ENCODE measurements around the gene MAML3. TPM values are rescaled to one million over a fixed set of nuclear protein-coding genes. Genes with fewer than 3 reads are reported as not detected.
A peak's percentile ranks its signal among the peaks of the same experiment; 100 is the strongest.

The MAML3 gene
- total RNA-seq, 1 donor from 2014 or later, result 13.9 TPM

DNA sequence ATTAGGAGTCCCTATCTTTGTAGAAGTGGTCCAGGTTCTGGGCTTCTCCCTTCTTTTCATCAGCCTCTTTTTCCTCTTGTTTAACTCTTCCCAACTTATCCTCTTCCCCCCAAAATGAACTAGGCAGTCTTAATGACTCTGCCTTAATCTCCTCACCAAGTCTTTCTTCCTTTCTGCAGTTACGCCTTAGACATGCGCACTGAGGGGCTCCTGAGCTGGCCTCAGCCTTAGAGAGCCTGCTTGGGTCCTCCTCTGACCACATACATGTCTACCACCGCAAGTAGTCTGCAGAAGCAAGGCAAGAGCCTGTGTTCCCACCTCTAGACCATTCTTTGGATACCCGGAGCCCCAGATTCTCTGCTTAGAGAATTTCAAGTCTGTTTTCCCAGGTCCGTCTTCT lies 288.4 kb downstream of the MAML3 start:
- DNase-seq (ENCODE audit: low spot score), result no peak

- no peak for DNase-seq (ENCODE audit: low spot score)
Observed at GRCh38 chr4:139863531-139863930, 290.5 kb downstream of the MAML3 start.

DNA sequence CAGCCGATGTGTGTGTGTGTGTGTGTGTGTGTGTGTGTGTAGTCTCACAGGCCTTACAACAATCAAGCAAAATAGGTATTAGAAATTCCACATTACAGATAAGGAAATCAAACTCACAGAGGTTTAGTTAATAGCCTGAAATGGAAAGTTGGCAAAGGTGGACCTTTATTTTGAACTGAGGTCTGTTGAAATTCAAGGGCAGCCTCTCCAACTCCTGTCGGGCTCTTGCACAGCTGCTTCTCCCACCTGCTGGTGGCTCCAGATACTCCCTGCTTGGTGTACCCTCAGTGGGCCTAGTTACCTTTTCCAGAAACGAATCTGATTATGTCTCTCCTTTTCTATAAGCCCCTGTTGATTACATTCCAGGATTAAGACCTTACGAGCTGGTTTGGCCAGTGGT lies 292.5 kb downstream of the MAML3 start:
- no peak for DNase-seq (ENCODE audit: low spot score)

- no peak for DNase-seq (ENCODE audit: low spot score)
Observed at GRCh38 chr4:139860435-139861024, 293.5 kb downstream of the MAML3 start.

- no peak for DNase-seq (ENCODE audit: low spot score)
Observed at GRCh38 chr4:139859876-139860275, 294.1 kb downstream of the MAML3 start.

DNA sequence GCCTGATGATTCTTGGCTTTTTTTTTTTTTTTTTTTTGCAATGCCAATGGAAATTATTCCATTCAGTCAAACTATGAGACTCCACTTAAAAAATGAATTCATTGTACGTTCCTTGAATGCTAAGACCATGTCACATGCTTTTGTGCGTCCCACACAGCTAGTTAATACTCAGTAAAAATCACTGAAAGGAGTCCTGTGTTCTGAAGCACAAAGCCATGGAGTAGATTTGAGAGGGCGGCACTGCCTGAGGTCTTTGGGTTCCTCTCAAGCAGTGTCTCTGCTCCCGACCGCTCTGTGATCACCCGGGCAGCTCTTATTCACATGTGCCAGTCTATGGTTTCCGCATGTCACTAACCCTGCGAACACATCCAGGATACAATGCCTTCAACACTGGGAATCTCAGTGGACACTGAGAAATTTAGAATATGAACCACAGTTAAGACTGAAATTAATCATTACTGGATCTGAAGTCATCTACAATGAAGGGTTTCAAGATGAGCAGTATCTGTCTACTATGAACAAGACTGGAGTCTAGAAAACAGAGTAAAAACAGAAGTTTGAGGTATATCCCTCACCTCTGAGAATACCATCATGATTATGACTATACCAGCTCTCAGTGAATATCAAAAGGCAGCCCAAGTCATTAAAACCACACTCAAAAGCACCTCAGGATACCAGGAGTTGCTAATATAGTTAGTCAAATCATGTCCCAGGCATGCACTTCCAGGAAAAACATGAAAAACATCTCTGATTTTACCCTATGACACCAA lies 295.4 kb downstream of the MAML3 start:
- DNase-seq (ENCODE audit: low spot score), result no peak

DNA sequence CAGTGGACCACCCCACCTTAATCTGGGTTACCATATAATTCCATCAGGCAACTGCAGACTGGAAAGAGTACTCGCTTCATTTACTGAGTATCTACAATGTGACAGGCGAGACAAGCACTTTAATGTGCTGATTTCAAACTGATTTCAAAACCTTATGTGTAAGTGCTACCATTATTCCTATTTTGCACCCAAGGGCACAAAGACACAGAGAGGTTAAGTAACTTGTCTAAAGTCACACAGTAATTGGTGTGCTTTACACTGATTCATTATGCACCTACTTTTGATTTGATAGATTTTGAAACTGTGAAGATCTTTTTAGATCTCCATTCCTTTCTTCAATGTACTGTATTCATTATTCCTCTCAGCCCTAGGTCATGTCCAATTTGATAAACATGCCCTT lies 296.0 kb downstream of the MAML3 start:
- no peak for DNase-seq (ENCODE audit: low spot score)

- peak; percentile 15 for DNase-seq (ENCODE audit: low spot score)
Observed at GRCh38 chr4:139857021-139857420, 297.0 kb downstream of the MAML3 start.

DNA sequence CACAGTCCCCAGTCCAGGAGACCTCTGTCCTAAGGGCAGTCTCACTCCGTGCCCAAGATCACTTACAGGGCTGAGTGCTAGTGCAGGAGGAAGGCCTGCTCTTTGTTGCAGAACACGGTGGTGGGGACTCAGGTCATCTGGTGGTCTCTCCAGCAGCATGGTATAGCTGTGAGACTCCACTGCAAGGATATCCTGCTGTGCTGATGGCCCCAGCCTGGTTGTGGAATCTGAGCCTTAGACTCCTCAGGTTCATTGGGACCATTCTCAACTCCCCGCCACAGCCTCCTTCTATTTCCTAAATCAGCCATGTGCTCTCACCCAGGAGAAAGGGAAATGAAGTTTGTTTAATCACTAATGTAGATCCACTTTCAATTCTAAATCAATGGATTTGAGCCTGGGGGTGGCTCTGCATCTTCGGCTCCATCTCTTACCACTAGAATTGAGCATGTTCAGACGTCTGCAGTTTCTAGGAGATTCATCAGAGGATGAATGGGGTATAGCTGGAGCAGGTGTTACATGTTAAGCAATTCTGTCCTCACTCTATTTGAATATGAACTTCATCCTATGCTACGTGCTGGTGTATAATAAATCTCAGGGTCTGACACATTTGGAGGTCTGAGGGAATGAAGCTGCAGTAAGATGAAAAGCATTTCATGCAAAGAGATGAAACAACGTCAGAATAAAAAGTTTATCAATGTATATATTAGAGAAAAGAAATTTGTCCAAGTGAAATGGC lies 299.1 kb downstream of the MAML3 start:
- no peak for DNase-seq (ENCODE audit: low spot score)

- no peak for DNase-seq (ENCODE audit: low spot score)
Observed at GRCh38 chr4:139853309-139853708, 300.7 kb downstream of the MAML3 start.

GRCh38 chr4:139852612-139853269 lies 301.2 kb downstream of the MAML3 start:
- DNase-seq (ENCODE audit: low spot score), result no peak

- DNase-seq (ENCODE audit: low spot score), result no peak
Observed at GRCh38 chr4:139851639-139852038, 302.3 kb downstream of the MAML3 start.

DNA sequence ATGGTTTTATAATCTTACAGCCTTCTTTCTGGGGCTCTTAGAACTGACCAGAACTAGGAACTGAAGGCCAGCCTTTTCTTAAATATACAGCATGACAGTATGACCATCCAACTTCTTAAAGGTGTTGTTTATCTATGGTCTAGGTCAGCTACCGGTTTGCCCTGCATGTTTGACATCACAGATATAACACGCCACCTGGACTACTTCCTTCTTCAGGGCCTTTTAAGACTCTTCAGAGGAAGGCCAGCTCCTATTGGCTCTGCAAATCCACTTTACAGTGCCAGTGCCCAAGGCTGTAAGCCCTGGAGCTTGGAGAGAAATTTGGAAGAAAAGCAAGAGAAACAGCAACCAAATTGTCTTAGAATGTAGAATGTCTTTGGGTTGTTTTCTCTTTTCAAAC lies 302.9 kb downstream of the MAML3 start:
- DNase-seq (ENCODE audit: low spot score), result no peak

- no peak for DNase-seq (ENCODE audit: low spot score)
Observed at GRCh38 chr4:139849219-139849618, 304.8 kb downstream of the MAML3 start.

DNA sequence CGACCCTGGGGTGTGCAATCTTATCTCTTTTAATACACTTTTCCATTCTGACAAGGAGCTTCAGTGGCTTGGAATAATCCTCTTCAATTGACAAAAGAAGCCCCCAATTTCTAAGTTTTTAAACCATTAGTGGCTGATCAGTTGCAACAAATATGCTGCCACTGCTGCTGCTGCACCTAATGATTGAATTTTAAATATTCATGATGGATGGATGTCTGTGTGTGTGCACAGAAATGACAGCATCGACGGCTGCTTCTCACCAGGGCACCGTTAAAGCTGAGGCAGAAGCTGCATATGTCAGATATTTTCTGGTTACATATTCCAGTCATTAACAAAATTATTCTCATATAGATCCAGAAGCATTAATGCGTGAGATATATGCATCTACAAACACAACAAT lies 306.0 kb downstream of the MAML3 start:
- DNase-seq (ENCODE audit: low spot score), result no peak

GRCh38 chr4:139847602-139848001 lies 306.4 kb downstream of the MAML3 start:
- no peak for DNase-seq (ENCODE audit: low spot score)

- DNase-seq (ENCODE audit: low spot score), result no peak
Observed at GRCh38 chr4:139846766-139847165, 307.2 kb downstream of the MAML3 start.

GRCh38 chr4:139845453-139846093 lies 308.4 kb downstream of the MAML3 start:
- no peak for DNase-seq (ENCODE audit: low spot score)

- no peak for DNase-seq (ENCODE audit: low spot score)
Observed at GRCh38 chr4:139844459-139845036, 309.4 kb downstream of the MAML3 start.

DNA sequence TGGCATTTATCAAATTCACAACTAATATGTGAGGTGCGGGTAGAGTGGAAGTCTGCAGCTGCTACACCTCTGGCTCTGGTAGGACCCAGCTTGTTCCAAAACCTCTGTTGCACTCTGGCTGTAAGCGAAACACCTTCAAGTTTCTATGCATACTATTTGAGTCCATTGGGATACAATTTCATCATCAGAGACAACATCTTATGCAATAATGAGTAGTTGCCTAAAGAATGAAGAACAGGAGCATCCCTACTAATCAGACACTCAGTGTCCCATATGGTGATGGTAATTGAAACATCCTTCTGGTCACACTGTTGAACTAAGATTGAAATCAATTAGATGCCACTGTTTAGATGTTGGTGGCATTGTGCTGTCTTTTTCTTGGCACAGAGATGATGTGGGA lies 309.9 kb downstream of the MAML3 start:
- DNase-seq (ENCODE audit: low spot score), result no peak

GRCh38 chr4:139843641-139844040 lies 310.3 kb downstream of the MAML3 start:
- no peak for DNase-seq (ENCODE audit: low spot score)
